HepG2 (cell line): ENCODE results near the gene PACS2. TPM values are rescaled to one million over a fixed set of nuclear protein-coding genes. Genes with fewer than 3 reads are reported as not detected.
"Not testable (repeated sequence)": the region's sequence is repeated elsewhere in the genome, so short reads cannot be mapped to it uniquely, and the experiment has no call there.

Experiments used
- ATAC-seq: fragments of 200-7000 bp; cut with Tn5 transposase; 3 replicates; pipeline ENCODE4 v1.9.1; 2020; ENCODE audit warnings: mild to moderate bottlenecking, moderate library complexity
- BruUV-seq: library from RNA; stranded (reverse); fragments of 400-500 nt; replicated peaks from 2 replicates; lab custom pipeline; 2021; lab: Mats Ljungman, UMichigan
- CTCF ChIA-PET: fragments of 300-600 bp; formaldehyde crosslinking; extraction: SDS; loops from one replicate; lab custom pipeline; 2021; ENCODE audit warnings: low total read pairs, inconsistent platforms, low intra/inter-chr PET ratio; lab: Yijun Ruan, JAX
- POLR2A ChIA-PET: fragments of 350-600 bp; sonication (Branson Sonifier 250); formaldehyde crosslinking; loops from one replicate; lab custom pipeline; 2020; ENCODE audit warnings: antibody characterized with exemption, inconsistent platforms; lab: Yijun Ruan, JAX
- DNase-seq: peaks from one replicate; pipeline ENCODE4 v3.0.0-alpha.2; 2015; ENCODE audit warnings: low spot score
- FAIRE-seq: peaks from 3 replicates; lab custom pipeline; 2011; peaks lifted over from hg19 to GRCh38; lab: Jason Lieb, UNC
- H2AFZ ChIP-seq: one replicate; pipeline ENCODE4 v1.6.1; 2011; ENCODE audit warnings: low read length, inconsistent platforms
- H3K27ac ChIP-seq: fragments of 300-600 bp; 3 replicates; pipeline ENCODE4 v1.8.0; 2011; ENCODE audit warnings: mixed run types, mild to moderate bottlenecking, mixed read lengths, low read length, inconsistent platforms; ENCODE audit not compliant: insufficient read depth; ENCODE audit errors: extremely low read length
- H3K27me3 ChIP-seq, 2 experiments: fragments of 200-600 bp in 1 of 2; 2 replicates in 1 of 2; 3 replicates in 1 of 2; pipeline versions ENCODE4 v1.6.0 to v1.8.0; 2011; ENCODE audit warnings: low read length in 2 of 2, mild to moderate bottlenecking in 2 of 2, moderate library complexity in 2 of 2, inconsistent platforms in 1 of 2; ENCODE audit not compliant: insufficient read depth in 2 of 2, control insufficient read depth in 1 of 2
- H3K36me3 ChIP-seq, 2 experiments: fragments of 200-600 bp in 1 of 2; replicated peaks in 1 of 2; 2 replicates in 1 of 2; 3 replicates in 1 of 2; pipeline versions ENCODE4 v1.5.1 to v1.8.0; 2011; ENCODE audit warnings: low read length in 2 of 2, inconsistent platforms in 1 of 2; ENCODE audit not compliant: insufficient read depth in 2 of 2, control insufficient read depth in 1 of 2
- H3K4me1 ChIP-seq: 2 replicates; pipeline ENCODE4 v1.5.1; 2012; ENCODE audit warnings: low read length, inconsistent platforms; ENCODE audit not compliant: insufficient read depth
- H3K4me2 ChIP-seq: 2 replicates; pipeline ENCODE4 v1.6.0; 2011; ENCODE audit warnings: low read depth, low read length, inconsistent platforms
- H3K4me3 ChIP-seq, 3 experiments: fragments of 200-600 bp in 1 of 3; sonication (generic), shearing (Covaris generic) in 1 of 3; replicated peaks in 1 of 3; 2 replicates each; pipeline ENCODE4 v1.5.1; 2011 to 2016; ENCODE audit warnings: low read length in 3 of 3, inconsistent platforms in 2 of 3, low read depth in 2 of 3, mild to moderate bottlenecking in 2 of 3, control low read depth in 1 of 3, mixed read lengths in 1 of 3; ENCODE audit not compliant: insufficient read depth in 1 of 3
- H3K79me2 ChIP-seq: one replicate; pipeline ENCODE4 v1.6.1; 2011; ENCODE audit warnings: low read length, inconsistent platforms; ENCODE audit not compliant: insufficient read depth
- H3K9ac ChIP-seq: 2 replicates; pipeline ENCODE4 v1.6.0; 2011; ENCODE audit warnings: mild to moderate bottlenecking, low read depth, low read length, inconsistent platforms; ENCODE audit not compliant: insufficient read depth
- H3K9me3 ChIP-seq: 2 replicates; pipeline ENCODE4 v1.5.1; 2012; ENCODE audit warnings: mild to moderate bottlenecking, low read length
- H4K20me1 ChIP-seq: 2 replicates; pipeline ENCODE4 v1.6.0; 2011; ENCODE audit warnings: inconsistent platforms, mild to moderate bottlenecking, low read length, moderate library complexity; ENCODE audit not compliant: insufficient read depth
- DRAP1 ChIP-seq: IDR thresholded peaks from 2 replicates; pipeline ENCODE4 v1.6.1; 2016; ENCODE audit warnings: missing genetic modification reagents, missing compliant biosample characterization
- ERF ChIP-seq: IDR thresholded peaks from 2 replicates; pipeline ENCODE4 v1.6.1; 2018; ENCODE audit warnings: missing biosample characterization, missing genetic modification reagents
- PHF8 ChIP-seq: sonication (generic); formaldehyde crosslinking; IDR thresholded peaks from 2 replicates; pipeline ENCODE4 v1.5.0; 2020; ENCODE audit warnings: missing genetic modification reagents
- POGK ChIP-seq: sonication (generic); formaldehyde crosslinking; conservative IDR thresholded peaks from 2 replicates; pipeline ENCODE4 v1.8.0; 2022; ENCODE audit warnings: mild to moderate bottlenecking, moderate library complexity, missing genetic modification reagents
- SRSF1 ChIP-seq: fragments of 200-400 bp; formaldehyde crosslinking; optimal IDR thresholded peaks from 2 replicates; pipeline ENCODE3; 2017; ENCODE audit warnings: mild to moderate bottlenecking, low read depth, low read length, moderate library complexity
- ZNF382 ChIP-seq: sonication (generic); formaldehyde crosslinking; IDR thresholded peaks from 2 replicates; pipeline ENCODE4 v1.5.0; 2020; ENCODE audit warnings: missing genetic modification reagents, mild to moderate bottlenecking, borderline replicate concordance
- WGBS: methylation state at CpG from one replicate; pipeline ENCODE4 v1.1.6; 2017; ENCODE audit warnings: low lambda C conversion rate; 5-methylcytosine and 5-hydroxymethylcytosine counted together
- in situ Hi-C: cut with HindIII; loops from 2 replicates; pipeline ENCODE4 v1.10.0; 2017; ENCODE audit warnings: low pct_unique_long_range_greater_than_20kb; ENCODE audit not compliant: extremely low pct_ligation_motif_present
- intact Hi-C: fragments of 100-400 bp; cut with micrococcal nuclease; formaldehyde crosslinking; loops from one replicate; pipeline ENCODE4 v1.10.0; 2022; ENCODE audit not compliant: unreplicated experiment
- polyA plus RNA-seq, 8 experiments: library from polyadenylated mRNA; depleted of rRNA in 3 of 8; stranded (reverse) in 7 of 8; unstranded in 1 of 8; fragments of >200 nt; fragmentation: Illumina TruSeq in 4 of 8; extraction: Trizol in 4 of 8; gene quantifications; 2 replicates each; pipeline versions ENCODE4 v1.2.1 to v1.2.3, GENCODE V29; 2011 to 2016; ENCODE audit warnings: low read depth in 4 of 8, missing spikeins in 1 of 8, mixed read lengths in 1 of 8; ENCODE audit not compliant: insufficient read depth in 1 of 8
- total RNA-seq, 5 experiments: library from RNA; depleted of rRNA; stranded (reverse); fragments of >200 nt; fragmentation: Illumina TruSeq; extraction: Trizol; gene quantifications; 2 replicates each; pipeline ENCODE4 v1.2.3, GENCODE V29; 2016; ENCODE audit warnings: low read depth in 1 of 5

The PACS2 gene
- total and polyA plus RNA-seq, 2 of the 13 experiments (the other 11 are each of a cell fraction or from before 2014, with no cell fraction given): 23.6 to 27.6 TPM

GRCh38 chr14:105301103-105301914 lies 13.2 kb upstream of the PACS2 start (continued):
- TF ChIP-seq DRAP1 (CRISPR knock-in tag): peak; percentile 21; the same call in 1 of the 2 replicates
- peak; percentile 15 for TF ChIP-seq SRSF1
- peak; percentile 44; the same call in 1 of the 2 replicates for TF ChIP-seq ERF
- peak; percentile 67 for TF ChIP-seq PHF8 (CRISPR knock-in tag)
- no peak for TF ChIP-seq ZNF382 (CRISPR knock-in tag)

GRCh38 chr14:105301915-105302249 lies 12.7 kb upstream of the PACS2 start:
- in situ Hi-C loops, FAIRE-seq: not testable (repeated sequence)
- TF ChIP-seq POGK: 0 out of 2 replicates have a peak, but pooled peaks have one; percentile 1
- TF ChIP-seq, all 625 proteins: peak for 1; not testable (repeated sequence) for 624
- peaks cover 23% of the 10 kb centered on the region for H3K79me2 ChIP-seq
- H3K9me3 ChIP-seq, H3K36me3 ChIP-seq, CTCF ChIA-PET, H3K27me3 ChIP-seq, H3K27ac ChIP-seq, DNase-seq, ATAC-seq, intact Hi-C loops, BruUV-seq, H2AFZ ChIP-seq: not testable (repeated sequence)
- H3K4me2 ChIP-seq: peak overlapping the region; percentile 71
- H3K4me3 ChIP-seq: peak overlapping the region; percentile 68 to 92 (median 68); a peak in 4 of 6 replicates
- POLR2A ChIA-PET: interaction anchor here (1.4 to 2.2 kb wide), 3 partner anchors 12 to 25 kb away, joined by 5 to 34 read pairs (median 7); partner anchors contain the start of gene PACS2
- peaks cover 10% of the 10 kb centered on the region; the same call in 1 of the 2 replicates for H4K20me1 ChIP-seq
- peaks cover 37% of the 10 kb centered on the region for H3K4me1 ChIP-seq
- 96% methylated on average over 11 of the region's 11 CpGs for WGBS
- H3K9ac ChIP-seq: peak overlapping the region; percentile 62; the same call in 1 of the 2 replicates
